ENCODE data around the gene E2F2. TPM values are rescaled to one million over a fixed set of nuclear protein-coding genes. Genes with fewer than 3 reads are reported as not detected.

The E2F2 gene
- total RNA-seq, 2 donors from 2014 or later, result 0.14 to 0.35 TPM

DNA sequence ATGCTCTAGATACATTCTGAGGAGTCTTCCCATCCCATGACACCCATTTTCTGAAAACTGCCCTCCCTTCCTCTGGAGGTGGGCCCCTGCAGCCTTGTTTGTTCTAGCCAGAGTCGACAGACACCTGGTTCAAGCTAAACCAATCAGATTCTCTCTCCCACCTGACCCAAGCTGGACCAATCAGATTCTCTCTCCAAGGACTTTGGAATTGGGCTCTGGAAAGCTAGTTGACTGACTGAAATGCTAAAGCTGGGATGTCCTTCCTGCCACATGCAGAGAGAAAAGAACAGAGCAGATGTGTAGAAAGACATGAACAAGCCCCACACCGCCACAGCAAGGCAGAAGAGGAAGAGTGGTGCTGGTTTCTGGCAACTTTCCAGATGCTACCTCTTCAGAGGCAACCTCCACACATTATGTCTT, 71.7 kb downstream of the E2F2 start:
- no peaks in the 10 kb centered on the region for H3K27me3 ChIP-seq (replicated peaks; ENCODE audit: insufficient read depth)
- H3K36me3 ChIP-seq, result no peaks in the 10 kb centered on the region
- H3K4me3 ChIP-seq, result no peak overlapping the region
- TF ChIP-seq, protein P1, sequence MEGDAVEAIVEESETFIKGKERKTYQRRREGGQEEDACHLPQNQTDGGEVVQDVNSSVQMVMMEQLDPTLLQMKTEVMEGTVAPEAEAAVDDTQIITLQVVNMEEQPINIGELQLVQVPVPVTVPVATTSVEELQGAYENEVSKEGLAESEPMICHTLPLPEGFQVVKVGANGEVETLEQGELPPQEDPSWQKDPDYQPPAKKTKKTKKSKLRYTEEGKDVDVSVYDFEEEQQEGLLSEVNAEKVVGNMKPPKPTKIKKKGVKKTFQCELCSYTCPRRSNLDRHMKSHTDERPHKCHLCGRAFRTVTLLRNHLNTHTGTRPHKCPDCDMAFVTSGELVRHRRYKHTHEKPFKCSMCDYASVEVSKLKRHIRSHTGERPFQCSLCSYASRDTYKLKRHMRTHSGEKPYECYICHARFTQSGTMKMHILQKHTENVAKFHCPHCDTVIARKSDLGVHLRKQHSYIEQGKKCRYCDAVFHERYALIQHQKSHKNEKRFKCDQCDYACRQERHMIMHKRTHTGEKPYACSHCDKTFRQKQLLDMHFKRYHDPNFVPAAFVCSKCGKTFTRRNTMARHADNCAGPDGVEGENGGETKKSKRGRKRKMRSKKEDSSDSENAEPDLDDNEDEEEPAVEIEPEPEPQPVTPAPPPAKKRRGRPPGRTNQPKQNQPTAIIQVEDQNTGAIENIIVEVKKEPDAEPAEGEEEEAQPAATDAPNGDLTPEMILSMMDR (IDR thresholded peaks at IDR 0.05), result no peak
- no peaks in the 10 kb centered on the region for H3K9me3 ChIP-seq
- H3K4me1 ChIP-seq (ENCODE audit: control insufficient read depth in 1 of 2, low read depth in 2 of 2), result no peaks in the 10 kb centered on the region
- no peak for ATAC-seq (ENCODE audit: insufficient number of reproducible peaks, low FRiP score, low read depth)
- DNase-seq (ENCODE audit: low spot score), result no peak
- no peak overlapping the region for H3K27ac ChIP-seq

Other genes starting within 250 kb of the E2F2 start
- 10 to 100 TPM; 56.3 to 97.3 TPM for gene HNRNPR, start 186.9 kb downstream of the E2F2 start, total RNA-seq
- gene ZNF436, start 161.4 kb downstream of the E2F2 start, total RNA-seq, result 10 to 100 TPM in 1 of 2 donors, 1 to 10 TPM in 1; 9.3 to 17.6 TPM
- gene TCEA3, start 106.5 kb downstream of the E2F2 start, total RNA-seq, result 10 to 100 TPM; 22.2 to 39.5 TPM
- gene ASAP3, start 47.1 kb downstream of the E2F2 start, total RNA-seq, result 10 to 100 TPM; 28.2 to 50.4 TPM
- gene ID3, start 28.3 kb upstream of the E2F2 start, total RNA-seq, result 100 to 1,000 TPM; 309 to 692 TPM
- 100 to 1,000 TPM; 433 to 469 TPM for gene RPL11, start 160.6 kb upstream of the E2F2 start, total RNA-seq
- 10 to 100 TPM; 23.3 to 40.6 TPM for gene ELOA, start 212.2 kb upstream of the E2F2 start, total RNA-seq
- 10 to 100 TPM; 42.9 to 57.0 TPM for gene PITHD1, start 247.2 kb upstream of the E2F2 start, total RNA-seq

Measured in thoracic aorta (tissue), 2 donors.